A549 (cell line): Measurements from ENCODE around the gene CCL17.

Source experiments
- ATOH8 ChIP-seq: fragments of 250-450 bp; sonication (Bioruptor Pico); IDR thresholded peaks from 2 replicates; pipeline ENCODE4 v1.5.0; 2020; ENCODE audit warnings: low read depth, mild to moderate bottlenecking, moderate library complexity
- BCL3 ChIP-seq: fragments of >200 bp; sonication (Bioruptor Twin); formaldehyde crosslinking; IDR thresholded peaks from 3 replicates; pipeline ENCODE4 v1.6.1; 2016
- CHD4 ChIP-seq: fragments of 200-600 bp; sonication (generic); IDR thresholded peaks from 2 replicates; pipeline ENCODE4 v1.6.1; 2016; ENCODE audit warnings: antibody characterized with exemption, mild to moderate bottlenecking, borderline replicate concordance
- CTCF ChIP-seq: fragments of >200 bp; sonication (Bioruptor Twin); formaldehyde crosslinking; IDR thresholded peaks from 3 replicates; pipeline ENCODE4 v1.5.1; 2016
- EHMT2 ChIP-seq: fragments of 200-600 bp; sonication (generic); IDR thresholded peaks from 2 replicates; pipeline ENCODE4 v1.6.1; 2016; ENCODE audit warnings: antibody characterized with exemption, low read depth, mild to moderate bottlenecking, moderate library complexity
- EP300 ChIP-seq, 2 experiments: fragments of >200 bp; sonication (Bioruptor Twin); formaldehyde crosslinking; IDR thresholded peaks; 2 replicates in 1 of 2; 3 replicates in 1 of 2; pipeline ENCODE4 v1.6.1; 2016 to 2017
- HOXA7 ChIP-seq: fragments of 250-450 bp; sonication (Bioruptor Pico); IDR thresholded peaks from 2 replicates; pipeline ENCODE4 v1.5.0; 2020; ENCODE audit warnings: mild to moderate bottlenecking, moderate library complexity
- KDM1A ChIP-seq: fragments of 200-600 bp; sonication (generic); IDR thresholded peaks from 2 replicates; pipeline ENCODE4 v1.6.1; 2016; ENCODE audit warnings: low read depth, mild to moderate bottlenecking
- MAFK ChIP-seq: fragments of 450-650 bp; IDR thresholded peaks from 2 replicates; pipeline ENCODE4 v1.6.1; 2014; ENCODE audit not compliant: partially characterized antibody
- MAX ChIP-seq: IDR thresholded peaks from 2 replicates; pipeline ENCODE4 v1.6.1; 2012
- POLR2A ChIP-seq: IDR thresholded peaks from 2 replicates; pipeline ENCODE4 v1.6.1; 2012; ENCODE audit warnings: mild to moderate bottlenecking, low read length
- POLR2AphosphoS2 ChIP-seq: conservative IDR thresholded peaks from 2 replicates; pipeline ENCODE4 v1.6.1; 2012; ENCODE audit warnings: low read length, improper control_type of control experiment, inconsistent platforms
- RNF2 ChIP-seq: fragments of 200-600 bp; sonication (generic); IDR thresholded peaks from 2 replicates; pipeline ENCODE4 v1.6.1; 2016; ENCODE audit warnings: low read depth, mild to moderate bottlenecking, antibody characterized with exemption, moderate library complexity, borderline replicate concordance

GRCh38 chr16:57391708-57392107 is 12.9 kb upstream of the CCL17 start:
- TF ChIP-seq EHMT2 (no peak), CTCF (no peak), MAFK (no peak), CHD4 (no peak), RNF2 (no peak), POLR2A (no peak), ATOH8 (CRISPR knock-in tag) (no peak), BCL3 (no peak), EP300 (IDR thresholded peaks at IDR 0.05) (no peak), HOXA7 (CRISPR knock-in tag) (no peak), MAX (no peak), POLR2AphosphoS2 (no peak), KDM1A (no peak)
